GM12865 (cell line): ENCODE data around the gene SMARCD3.

ENCODE experiments used
- DNase-seq: peaks from one replicate; pipeline ENCODE4 v3.0.0; 2010; ENCODE audit warnings: low read depth
- H3K4me3 ChIP-seq: 2 replicates; pipeline ENCODE4 v1.5.1; 2011; ENCODE audit warnings: mild to moderate bottlenecking, low read depth, low read length, control low read depth
- TF ChIP-seq, protein P1 (sequence below): IDR thresholded peaks from 2 replicates; pipeline ENCODE4 v1.5.1; 2011; ENCODE audit warnings: low read length, control low read depth, low read depth, inconsistent platforms; ENCODE audit not compliant: insufficient read depth; ENCODE audit errors: missing control alignments

The SMARCD3 gene

DNA sequence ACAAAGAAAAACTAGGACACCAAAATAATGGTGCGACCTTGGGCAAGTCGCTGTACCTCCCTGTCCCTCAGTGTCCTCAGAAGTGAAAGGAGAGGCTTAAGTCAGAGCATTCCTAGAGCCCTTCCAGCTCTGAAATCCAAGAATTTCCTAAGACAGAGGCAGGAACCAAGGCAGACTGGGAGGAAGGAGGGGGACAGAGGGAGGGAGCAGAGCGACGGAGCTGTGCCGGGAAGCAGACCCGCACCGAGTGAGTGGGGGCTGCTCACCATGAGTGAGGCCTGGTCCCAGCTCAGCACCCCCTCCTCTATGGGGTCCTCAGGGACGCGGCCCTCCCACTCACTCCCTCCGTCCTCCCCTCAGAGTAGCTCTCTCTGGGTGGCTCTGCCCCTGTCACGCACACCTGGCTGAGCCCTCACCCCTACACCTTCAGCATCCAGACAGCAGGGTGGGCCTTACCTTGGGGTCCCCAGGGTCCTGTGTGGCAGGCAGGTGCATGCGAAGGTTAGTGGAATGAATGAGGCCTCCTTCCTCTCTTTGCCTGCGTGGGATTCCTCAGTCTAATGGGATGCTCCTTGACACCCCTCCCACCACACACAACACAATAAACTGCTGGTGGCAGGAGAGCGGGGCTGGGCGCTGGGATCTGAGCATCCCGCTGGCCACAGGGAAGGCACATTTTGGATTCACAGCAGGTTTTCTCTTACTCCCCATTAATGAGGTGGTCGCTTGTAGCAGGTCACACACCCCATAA lies 4.6 kb upstream of the SMARCD3 start:
- no peak overlapping the region for H3K4me3 ChIP-seq
- no peak for DNase-seq
- TF ChIP-seq, protein P1, sequence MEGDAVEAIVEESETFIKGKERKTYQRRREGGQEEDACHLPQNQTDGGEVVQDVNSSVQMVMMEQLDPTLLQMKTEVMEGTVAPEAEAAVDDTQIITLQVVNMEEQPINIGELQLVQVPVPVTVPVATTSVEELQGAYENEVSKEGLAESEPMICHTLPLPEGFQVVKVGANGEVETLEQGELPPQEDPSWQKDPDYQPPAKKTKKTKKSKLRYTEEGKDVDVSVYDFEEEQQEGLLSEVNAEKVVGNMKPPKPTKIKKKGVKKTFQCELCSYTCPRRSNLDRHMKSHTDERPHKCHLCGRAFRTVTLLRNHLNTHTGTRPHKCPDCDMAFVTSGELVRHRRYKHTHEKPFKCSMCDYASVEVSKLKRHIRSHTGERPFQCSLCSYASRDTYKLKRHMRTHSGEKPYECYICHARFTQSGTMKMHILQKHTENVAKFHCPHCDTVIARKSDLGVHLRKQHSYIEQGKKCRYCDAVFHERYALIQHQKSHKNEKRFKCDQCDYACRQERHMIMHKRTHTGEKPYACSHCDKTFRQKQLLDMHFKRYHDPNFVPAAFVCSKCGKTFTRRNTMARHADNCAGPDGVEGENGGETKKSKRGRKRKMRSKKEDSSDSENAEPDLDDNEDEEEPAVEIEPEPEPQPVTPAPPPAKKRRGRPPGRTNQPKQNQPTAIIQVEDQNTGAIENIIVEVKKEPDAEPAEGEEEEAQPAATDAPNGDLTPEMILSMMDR = no peak

DNA sequence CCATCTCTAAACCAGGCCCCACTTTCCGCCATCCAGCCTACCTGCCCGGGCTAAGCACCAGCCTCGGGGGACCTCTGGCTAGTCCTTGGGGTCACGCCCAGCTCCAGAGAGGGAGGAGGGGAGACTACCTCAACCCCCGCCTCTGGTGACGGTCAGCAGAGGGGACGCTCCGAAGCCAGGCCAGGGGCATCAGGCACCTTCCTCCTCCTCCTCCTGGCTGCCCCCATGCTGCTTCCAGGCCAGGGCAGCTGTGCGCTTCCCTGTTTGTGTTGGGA lies 4.0 kb upstream of the SMARCD3 start:
- TF ChIP-seq, protein P1 = no peak
- no peak overlapping the region for H3K4me3 ChIP-seq
- DNase-seq = no peak

DNA sequence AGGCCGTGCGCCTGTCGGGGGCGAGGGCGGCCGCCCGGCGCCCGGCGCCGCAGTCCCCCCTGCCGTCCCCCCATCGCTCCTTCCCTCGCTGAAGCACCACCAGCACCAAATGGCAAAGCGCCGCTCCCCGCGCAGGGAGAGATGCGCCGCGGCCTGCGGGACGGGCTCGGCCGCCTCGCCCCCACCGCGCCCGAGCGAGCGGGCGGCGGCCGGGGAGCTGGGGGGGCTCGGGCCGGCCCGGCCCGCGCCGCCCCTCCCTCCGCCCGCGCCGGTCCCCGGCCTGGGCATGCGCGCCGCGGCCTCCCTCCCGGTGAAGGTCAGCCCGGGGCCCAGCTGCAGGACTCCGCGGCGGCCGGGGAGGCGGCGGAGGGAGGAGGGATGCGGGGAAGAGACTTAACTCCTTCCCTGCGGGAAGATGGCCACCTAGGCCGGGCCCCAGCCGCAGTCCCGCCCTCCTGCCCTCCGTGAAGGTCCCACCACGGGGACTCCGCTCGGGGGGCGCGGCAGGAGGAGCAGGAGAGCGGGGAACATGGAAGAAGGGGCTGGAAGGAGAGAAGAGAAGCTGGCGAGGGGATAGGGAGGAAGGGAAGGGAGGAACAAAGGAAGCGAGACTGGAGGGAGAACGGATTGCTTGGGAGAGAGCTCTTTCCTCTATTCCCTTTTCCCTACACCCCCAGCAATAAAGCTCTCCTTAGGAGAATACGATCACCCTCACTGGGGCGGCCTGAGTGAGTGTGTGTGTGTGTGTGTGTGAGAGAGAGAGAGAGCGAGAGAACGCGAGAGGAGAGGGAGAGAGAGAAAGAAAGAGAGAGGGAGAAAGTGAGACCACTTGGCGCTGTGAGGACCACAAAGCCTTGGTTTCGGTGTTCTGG lies 3.4 kb upstream of the SMARCD3 start:
- TF ChIP-seq, protein P1 = no peak
- no peak overlapping the region for H3K4me3 ChIP-seq
- DNase-seq = no peak

DNA sequence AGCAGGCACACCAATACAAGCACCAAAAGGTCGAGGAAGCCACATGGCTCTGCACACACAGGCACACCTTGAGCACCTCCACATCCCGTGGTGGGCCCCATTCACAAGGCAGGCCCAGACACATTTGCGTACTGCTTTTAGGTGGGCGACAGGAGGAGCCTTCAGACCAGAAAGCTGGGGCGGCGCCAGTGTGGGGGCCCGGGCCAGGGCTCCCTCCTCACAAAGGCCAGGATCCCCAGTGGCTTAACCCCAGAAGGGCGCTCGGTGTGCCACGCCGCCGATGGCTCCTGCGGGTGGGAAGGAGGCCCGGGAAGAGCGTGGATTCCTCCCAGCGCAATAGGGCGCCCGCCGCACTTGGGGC lies 2.8 kb upstream of the SMARCD3 start:
- H3K4me3 ChIP-seq = no peak overlapping the region
- no peak for DNase-seq
- TF ChIP-seq, protein P1 = no peak

DNA sequence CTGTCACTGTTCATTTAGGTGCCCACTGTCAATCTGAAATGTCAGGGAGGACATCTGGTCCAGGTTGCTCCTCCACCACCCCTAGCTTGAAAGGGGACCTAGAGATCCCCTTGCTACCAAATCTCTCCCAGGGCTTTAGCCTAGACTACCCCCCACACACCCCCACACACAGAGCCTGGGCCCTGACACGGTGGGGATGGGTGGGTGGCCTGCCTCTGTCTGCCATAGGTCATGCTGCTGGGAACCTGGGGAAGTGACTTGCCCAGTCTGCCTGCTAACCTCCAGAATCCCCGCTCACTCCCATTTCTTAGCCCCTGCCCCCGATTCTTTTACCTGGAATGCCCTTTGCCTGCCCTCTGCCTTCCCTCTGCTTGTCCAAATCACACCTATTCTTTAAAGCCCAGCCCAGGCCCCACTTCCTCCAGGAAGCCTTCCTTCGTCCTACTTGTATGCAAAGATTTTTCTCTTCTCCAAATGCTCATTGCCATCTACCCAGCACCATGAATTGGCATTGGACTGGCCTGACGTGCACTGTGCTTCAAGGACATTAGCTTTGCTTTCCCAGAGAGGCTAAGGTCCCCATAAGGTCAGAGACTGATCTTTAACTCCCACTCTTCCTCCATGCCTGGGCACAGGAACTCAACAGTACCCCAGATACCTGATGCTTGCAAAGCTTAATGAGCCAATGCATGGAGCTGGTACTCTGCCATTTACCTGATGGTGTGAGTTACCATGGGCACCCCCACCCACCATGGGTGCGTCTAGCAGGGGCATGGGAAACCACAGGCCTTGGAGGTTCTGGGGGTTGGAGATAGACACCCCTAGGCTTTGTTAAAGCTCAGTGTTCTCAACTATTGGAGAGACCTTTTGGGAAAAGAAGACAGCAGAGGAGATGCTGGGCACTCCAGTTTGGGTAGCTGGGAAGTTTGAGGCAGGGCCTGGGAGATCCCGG lies 2.0 kb upstream of the SMARCD3 start:
- no peak for DNase-seq
- TF ChIP-seq, protein P1 = no peak
- no peak overlapping the region for H3K4me3 ChIP-seq

DNA sequence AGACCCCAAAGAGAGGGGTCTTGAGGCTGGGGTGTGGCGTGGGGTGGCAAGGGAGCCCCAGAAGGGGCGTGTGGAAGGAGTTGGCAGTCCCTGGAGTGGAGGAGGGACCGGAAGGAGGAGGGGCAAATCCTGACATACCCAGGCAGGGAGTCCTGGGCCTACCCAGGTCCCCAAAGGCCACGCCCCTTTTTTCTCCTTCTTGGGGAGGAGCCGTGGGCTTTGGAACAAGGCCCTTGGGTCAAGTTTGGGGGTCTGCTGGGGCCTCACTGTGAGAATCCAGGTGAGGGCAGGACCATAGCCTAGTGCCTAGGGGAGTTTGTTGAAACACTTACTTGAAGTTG lies 1.2 kb upstream of the SMARCD3 start:
- H3K4me3 ChIP-seq = no peak overlapping the region
- no peak for DNase-seq

More for the DNA sequence above, 1.2 kb upstream of the SMARCD3 start:
- TF ChIP-seq, protein P1 = no peak
